Smooth muscle cell (in vitro differentiated cells): Measurements from ENCODE around the gene ANAPC5. TPM values are rescaled to one million over a fixed set of nuclear protein-coding genes. Genes with fewer than 3 reads are reported as not detected.

ENCODE experiments used
- DNase-seq: peaks from one replicate; lab custom pipeline; 2025; ENCODE audit not compliant: unreplicated experiment; lab: John Stamatoyannopoulos, UW
- H2AFZ ChIP-seq: fragments of 200-600 bp; sonication (generic); 2 replicates; pipeline ENCODE4 v1.6.0; 2016; ENCODE audit warnings: antibody characterized with exemption, low read depth, mild to moderate bottlenecking
- H3F3A ChIP-seq: fragments of 200-600 bp; sonication (generic); 2 replicates; pipeline ENCODE4 v1.6.0; 2017; ENCODE audit warnings: antibody characterized with exemption, low read depth
- H3K27ac ChIP-seq: fragments of 200-600 bp; sonication (generic); 2 replicates; pipeline ENCODE4 v1.5.1; 2016; ENCODE audit warnings: low read depth, mild to moderate bottlenecking
- H3K27me3 ChIP-seq: fragments of 200-600 bp; sonication (generic); 2 replicates; pipeline ENCODE4 v1.6.1; 2016; ENCODE audit warnings: low read depth, mild to moderate bottlenecking
- H3K36me3 ChIP-seq: fragments of 200-600 bp; sonication (generic); 2 replicates; pipeline ENCODE4 v1.5.1; 2016; ENCODE audit warnings: low read depth
- H3K4me1 ChIP-seq: fragments of 200-600 bp; sonication (generic); 2 replicates; pipeline ENCODE4 v1.5.1; 2016; ENCODE audit warnings: low read depth
- H3K4me2 ChIP-seq: fragments of 200-600 bp; sonication (generic); 2 replicates; pipeline ENCODE4 v1.6.0; 2016; ENCODE audit warnings: mild to moderate bottlenecking
- H3K4me3 ChIP-seq: fragments of 200-600 bp; sonication (generic); 2 replicates; pipeline ENCODE4 v1.5.1; 2016; ENCODE audit warnings: mild to moderate bottlenecking
- H3K79me2 ChIP-seq: fragments of 200-600 bp; sonication (generic); 2 replicates; pipeline ENCODE4 v1.6.0; 2016; ENCODE audit warnings: low read depth, mild to moderate bottlenecking
- H3K9ac ChIP-seq: fragments of 200-600 bp; sonication (generic); 2 replicates; pipeline ENCODE4 v1.6.0; 2016; ENCODE audit warnings: low read depth
- H3K9me3 ChIP-seq: fragments of 200-600 bp; sonication (generic); replicated peaks from 2 replicates; pipeline ENCODE4 v1.5.1; 2016; ENCODE audit warnings: low read depth
- H4K20me1 ChIP-seq: fragments of 200-600 bp; sonication (generic); 2 replicates; pipeline ENCODE4 v1.6.0; 2016; ENCODE audit warnings: low read depth
- WGBS: methylation state at CpG from one replicate; pipeline ENCODE4 v1.1.7; 2016; ENCODE audit warnings: low lambda C conversion rate; 5-methylcytosine and 5-hydroxymethylcytosine counted together
- polyA plus RNA-seq: library from polyadenylated mRNA; unstranded; fragments of >200 nt; fragmentation: Nextera tagmentation; extraction: Ambion mirVana; gene quantifications from 2 replicates; pipeline ENCODE4 v1.2.1, GENCODE V29; 2016
- total RNA-seq: library from RNA; depleted of rRNA; stranded (reverse); fragments of >200 nt; gene quantifications from 2 replicates; pipeline ENCODE4 v1.2.3, GENCODE V29; 2014
- TF ChIP-seq, protein P1 (sequence below): fragments of 200-600 bp; sonication (generic); IDR thresholded peaks from 2 replicates; pipeline ENCODE4 v1.5.1; 2017; ENCODE audit warnings: borderline replicate concordance, mild to moderate bottlenecking, antibody characterized with exemption; ENCODE audit not compliant: insufficient read depth, poor library complexity, severe bottlenecking

Gene ANAPC5
- total and polyA plus RNA-seq, 2 experiments from 2014 or later: 109 to 121 TPM

DNA sequence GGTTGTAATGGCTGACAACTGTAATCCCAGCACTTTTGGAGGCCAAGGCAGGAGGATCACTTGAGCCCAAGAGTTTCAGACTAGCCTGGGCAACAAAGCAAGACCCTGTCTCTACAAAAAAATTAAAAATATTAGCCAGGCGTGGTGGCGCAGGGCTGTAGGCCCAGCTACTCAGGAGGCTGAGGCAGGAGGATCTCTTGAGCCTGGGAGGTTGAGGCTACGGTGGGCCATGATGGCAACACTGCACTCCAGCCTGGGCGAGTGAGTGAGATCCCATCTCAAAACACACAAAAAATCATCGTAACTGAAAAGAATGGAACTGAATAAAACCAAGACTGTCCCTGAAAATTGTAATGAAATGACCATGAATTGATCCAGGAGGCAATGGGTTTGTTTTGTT, 61.8 kb downstream of the ANAPC5 start:
- Histone ChIP-seq H3K4me3 (no peak overlapping the region), H2AFZ (no peak overlapping the region), H3K9me3 (no peaks in the 10 kb centered on the region), H3K4me1 (peaks cover 11% of the 10 kb centered on the region), H3K36me3 (no peaks in the 10 kb centered on the region), H3F3A (no peaks in the 10 kb centered on the region), H3K4me2 (no peak overlapping the region), H3K27ac (no peak overlapping the region), H3K27me3 (no peaks in the 10 kb centered on the region), H4K20me1 (peaks cover 68% of the 10 kb centered on the region), H3K9ac (no peak overlapping the region), H3K79me2 (peaks cover 18% of the 10 kb centered on the region)
- DNase-seq: no peak
- WGBS: over 99% methylated on average over 5 of the region's 5 CpGs
- TF ChIP-seq, protein P1, sequence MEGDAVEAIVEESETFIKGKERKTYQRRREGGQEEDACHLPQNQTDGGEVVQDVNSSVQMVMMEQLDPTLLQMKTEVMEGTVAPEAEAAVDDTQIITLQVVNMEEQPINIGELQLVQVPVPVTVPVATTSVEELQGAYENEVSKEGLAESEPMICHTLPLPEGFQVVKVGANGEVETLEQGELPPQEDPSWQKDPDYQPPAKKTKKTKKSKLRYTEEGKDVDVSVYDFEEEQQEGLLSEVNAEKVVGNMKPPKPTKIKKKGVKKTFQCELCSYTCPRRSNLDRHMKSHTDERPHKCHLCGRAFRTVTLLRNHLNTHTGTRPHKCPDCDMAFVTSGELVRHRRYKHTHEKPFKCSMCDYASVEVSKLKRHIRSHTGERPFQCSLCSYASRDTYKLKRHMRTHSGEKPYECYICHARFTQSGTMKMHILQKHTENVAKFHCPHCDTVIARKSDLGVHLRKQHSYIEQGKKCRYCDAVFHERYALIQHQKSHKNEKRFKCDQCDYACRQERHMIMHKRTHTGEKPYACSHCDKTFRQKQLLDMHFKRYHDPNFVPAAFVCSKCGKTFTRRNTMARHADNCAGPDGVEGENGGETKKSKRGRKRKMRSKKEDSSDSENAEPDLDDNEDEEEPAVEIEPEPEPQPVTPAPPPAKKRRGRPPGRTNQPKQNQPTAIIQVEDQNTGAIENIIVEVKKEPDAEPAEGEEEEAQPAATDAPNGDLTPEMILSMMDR: no peak

DNA sequence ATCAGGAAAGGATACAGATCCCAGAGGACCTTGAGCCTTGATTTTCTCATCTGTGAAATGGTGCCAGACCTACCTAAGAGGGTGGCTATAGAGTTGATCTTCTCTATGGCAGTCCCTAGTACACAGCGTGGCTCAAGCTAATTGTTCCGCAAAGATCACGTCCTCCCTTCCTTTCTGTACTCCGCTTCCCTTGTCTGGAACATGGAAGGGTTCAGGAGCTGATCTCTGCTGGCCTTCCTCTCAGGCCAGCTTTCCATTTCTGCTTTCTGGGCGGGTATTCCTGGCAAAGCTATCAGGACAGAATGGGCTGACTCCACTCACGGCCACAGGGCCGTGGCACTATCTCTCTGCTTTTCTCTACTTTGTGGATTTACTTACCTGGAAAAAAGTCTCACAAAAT, 62.2 kb downstream of the ANAPC5 start:
- 96% methylated on average over 7 of the region's 7 CpGs for WGBS
- H3F3A ChIP-seq: no peaks in the 10 kb centered on the region
- peaks cover 13% of the 10 kb centered on the region for H3K79me2 ChIP-seq

DNA sequence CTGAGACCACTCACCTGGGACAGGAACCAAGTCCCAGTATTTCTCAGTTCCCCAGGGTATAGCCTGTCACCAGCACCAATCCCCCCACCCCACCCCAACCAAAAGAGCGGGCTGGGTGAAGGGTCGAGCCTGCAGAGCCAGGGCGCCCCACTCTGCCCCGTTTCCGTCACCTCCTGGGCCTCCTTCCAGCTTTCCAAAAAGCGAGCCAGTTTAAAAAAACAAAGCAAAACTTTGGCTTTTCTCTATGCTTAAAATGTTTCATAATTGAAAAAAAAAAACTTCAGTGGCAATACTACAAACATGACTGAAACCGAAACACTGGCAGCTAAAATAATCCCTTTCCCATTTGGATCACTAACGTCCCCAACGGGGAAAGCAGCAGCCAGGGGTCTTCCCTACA, 63.2 kb downstream of the ANAPC5 start:
- H3K9ac ChIP-seq: no peak overlapping the region

More for the DNA sequence above, 62.2 kb downstream of the ANAPC5 start:
- TF ChIP-seq, protein P1: no peak
- Histone ChIP-seq H3K27me3 (no peaks in the 10 kb centered on the region), H3K27ac (no peak overlapping the region), H2AFZ (no peak overlapping the region), H3K4me3 (no peak overlapping the region), H4K20me1 (peaks cover 65% of the 10 kb centered on the region), H3K9me3 (no peaks in the 10 kb centered on the region), H3K4me1 (peaks cover 6% of the 10 kb centered on the region), H3K36me3 (no peaks in the 10 kb centered on the region), H3K9ac (no peak overlapping the region), H3K4me2 (no peak overlapping the region)
- DNase-seq: no peak

More for the DNA sequence above, 63.2 kb downstream of the ANAPC5 start:
- H3K36me3 ChIP-seq: no peaks in the 10 kb centered on the region
- no peak overlapping the region for H2AFZ ChIP-seq
- no peaks in the 10 kb centered on the region for H3K27me3 ChIP-seq
- H3K4me1 ChIP-seq: peaks cover 6% of the 10 kb centered on the region
- 84% methylated on average over 9 of the region's 9 CpGs for WGBS
- TF ChIP-seq, protein P1: no peak
- peaks cover 5% of the 10 kb centered on the region for H3K79me2 ChIP-seq
- no peak overlapping the region for H3K4me2 ChIP-seq
- H3K4me3 ChIP-seq: no peak overlapping the region
- H3K9me3 ChIP-seq: no peaks in the 10 kb centered on the region
- H3F3A ChIP-seq: no peaks in the 10 kb centered on the region
- no peak for DNase-seq
- H4K20me1 ChIP-seq: peaks cover 67% of the 10 kb centered on the region
- H3K27ac ChIP-seq: no peak overlapping the region
